Right renal cortex interstitium (tissue), 3 donors: ENCODE measurements around the gene GRIN2D. TPM values are rescaled to one million over a fixed set of nuclear protein-coding genes. Genes with fewer than 3 reads are reported as not detected.

Experiments
- DNase-seq, 3 donors: peaks; one replicate each; pipeline ENCODE4 v3.0.0-alpha.2; 2013; ENCODE audit warnings: low read depth in 3 of 3, low spot score in 2 of 3
- polyA plus RNA-seq, 3 donors: library from polyadenylated mRNA; unstranded; fragments of 120-200 nt; gene quantifications; one replicate each; pipeline ENCODE4 v1.2.1, GENCODE V29; 2013; ENCODE audit not compliant: insufficient read length in 3 of 3

Gene GRIN2D
- under 1 TPM; 0.35 to 0.46 (median 0.38) TPM for polyA plus RNA-seq

DNA sequence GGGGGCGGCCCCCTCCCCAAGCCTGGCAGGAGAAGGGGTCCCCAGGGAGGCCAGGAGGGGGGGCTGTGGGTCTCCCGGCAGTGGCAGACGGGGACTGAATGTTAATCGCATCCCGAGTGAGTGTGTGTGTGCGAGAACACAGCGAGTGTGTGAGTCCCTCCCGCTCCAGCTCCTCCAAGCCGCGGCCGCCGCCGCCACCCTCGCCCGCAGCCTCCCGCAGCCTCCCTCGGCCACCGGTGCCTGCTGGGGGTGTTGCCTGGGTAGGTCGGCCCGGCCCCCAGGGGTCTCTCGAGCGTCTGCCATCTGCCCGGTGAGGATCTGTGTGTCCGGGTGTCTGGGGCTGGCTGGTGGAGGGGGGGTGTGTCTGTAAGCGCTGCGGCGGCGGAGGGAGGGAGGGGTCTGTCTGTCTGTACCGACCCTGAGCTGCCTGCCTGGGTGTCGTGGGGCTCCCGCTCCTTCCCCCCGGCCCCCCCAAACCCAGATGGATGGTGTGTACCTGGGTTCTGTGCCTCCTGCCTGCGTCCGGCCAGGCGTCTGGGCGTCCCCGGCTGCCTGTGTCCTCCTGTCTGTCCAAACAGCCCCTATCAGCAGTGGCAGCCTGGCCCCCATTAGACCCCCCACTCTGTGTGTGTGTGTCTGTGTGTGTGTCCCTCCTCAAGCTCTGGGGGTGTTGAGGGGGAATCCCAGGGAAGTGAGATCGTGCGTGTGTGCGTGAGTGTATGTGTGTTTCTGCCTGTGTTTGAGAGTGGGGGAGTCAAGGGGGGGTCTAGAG lies at the start of gene GRIN2D:
Gene GRIN2D (plus strand): TSS at position 110 of the 772 bp plus-strand sequence. CDS start 4,725 bp downstream, outside the sequence.
- DNase-seq: no peak

DNA sequence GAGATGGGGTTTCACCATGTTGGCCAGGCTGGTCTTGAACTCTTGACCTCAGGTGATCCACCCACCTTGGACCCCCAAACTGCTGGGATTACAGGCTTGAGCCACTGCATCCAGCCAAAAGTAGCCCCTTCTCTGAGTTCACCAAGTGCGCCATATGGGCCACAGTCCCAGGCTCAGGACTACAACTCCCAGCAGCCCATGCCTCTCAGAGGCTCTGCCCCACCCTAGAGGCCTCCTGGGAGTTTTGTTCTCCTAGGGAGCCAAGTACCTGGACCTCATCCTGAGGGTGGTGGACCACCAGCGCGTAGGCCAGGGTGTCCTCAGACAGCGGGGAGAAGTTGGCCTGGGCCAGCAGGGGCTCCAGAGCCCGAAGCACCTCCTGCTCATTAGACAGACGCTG lies 48.6 kb upstream of the GRIN2D start:
- no peak for DNase-seq

DNA sequence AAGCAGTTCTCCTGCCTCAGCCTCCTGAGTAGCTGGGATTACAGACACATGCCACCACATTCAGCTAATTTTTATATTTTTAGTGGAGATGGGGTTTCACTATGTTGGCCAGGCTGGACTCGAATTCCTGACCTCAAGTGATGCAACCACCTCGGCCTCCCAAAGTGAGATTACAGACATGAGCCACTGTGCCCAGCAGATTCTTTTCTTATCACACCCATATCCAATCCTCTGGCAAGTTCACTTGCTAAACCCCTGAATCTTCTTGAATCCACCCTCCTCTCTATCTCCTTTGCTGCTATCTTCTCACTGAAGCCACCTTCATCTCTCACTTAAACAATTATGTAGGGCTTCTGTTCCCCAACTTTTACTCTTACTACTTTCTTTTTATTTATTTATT lies 47.3 kb upstream of the GRIN2D start:
- no peak for DNase-seq

DNA sequence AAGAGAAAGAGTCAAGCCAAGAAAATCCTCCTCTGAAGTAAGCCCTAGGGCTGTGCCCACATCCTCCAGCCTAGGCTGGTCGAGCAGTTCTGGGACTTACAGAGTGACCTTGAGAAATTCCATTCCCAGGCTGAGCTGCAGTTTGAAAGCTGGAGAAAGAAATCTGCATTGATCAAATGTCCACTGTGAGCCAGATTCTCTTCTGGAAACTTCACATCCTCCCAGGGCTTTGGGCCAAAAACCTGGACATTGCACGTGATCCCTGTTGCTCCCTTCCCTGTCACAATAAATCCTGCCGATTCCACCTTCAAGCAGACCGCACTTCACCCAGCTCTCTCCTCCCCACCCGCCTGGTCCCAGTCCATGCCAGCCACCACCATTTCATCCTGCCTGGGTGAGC lies 45.4 kb upstream of the GRIN2D start:
- no peak for DNase-seq

DNA sequence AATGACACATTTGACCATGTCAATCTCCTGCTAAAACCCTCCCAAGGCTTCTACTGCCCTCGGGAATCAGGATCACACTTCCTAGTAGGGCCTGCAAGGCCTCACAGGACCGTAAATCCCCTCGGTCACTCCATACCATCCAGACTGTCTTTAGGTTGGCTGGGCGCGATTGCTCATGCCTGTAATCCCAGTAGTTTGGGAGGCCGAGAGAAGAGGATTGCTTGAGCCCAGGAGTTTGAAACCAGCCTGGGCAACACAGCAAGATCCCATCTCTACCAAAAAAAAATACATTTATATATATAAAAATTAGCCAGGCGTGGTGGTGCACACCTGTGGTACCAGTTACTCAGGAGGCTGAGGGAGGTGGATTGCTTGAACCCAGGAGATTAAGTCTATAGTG lies 44.7 kb upstream of the GRIN2D start:
- no peak for DNase-seq

DNA sequence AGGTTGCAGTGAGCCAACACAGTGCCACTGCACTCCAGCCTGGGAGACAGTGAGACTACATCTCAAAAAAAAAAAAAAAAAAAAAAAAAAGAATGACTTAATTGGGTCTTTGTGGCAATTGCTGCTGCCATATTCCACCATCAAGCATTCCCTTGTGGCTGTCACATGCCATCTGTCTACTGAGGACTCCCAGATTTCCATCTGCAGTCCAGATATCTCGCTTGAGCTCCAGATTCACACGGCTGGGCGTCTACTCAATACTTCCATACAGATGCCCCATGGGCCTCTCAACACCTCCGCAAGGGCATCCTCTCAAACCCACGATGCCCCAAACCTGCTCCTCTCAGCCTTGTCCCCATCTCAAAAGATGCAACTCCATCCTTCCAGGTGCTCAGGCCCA lies 42.6 kb upstream of the GRIN2D start:
- DNase-seq: no peak

DNA sequence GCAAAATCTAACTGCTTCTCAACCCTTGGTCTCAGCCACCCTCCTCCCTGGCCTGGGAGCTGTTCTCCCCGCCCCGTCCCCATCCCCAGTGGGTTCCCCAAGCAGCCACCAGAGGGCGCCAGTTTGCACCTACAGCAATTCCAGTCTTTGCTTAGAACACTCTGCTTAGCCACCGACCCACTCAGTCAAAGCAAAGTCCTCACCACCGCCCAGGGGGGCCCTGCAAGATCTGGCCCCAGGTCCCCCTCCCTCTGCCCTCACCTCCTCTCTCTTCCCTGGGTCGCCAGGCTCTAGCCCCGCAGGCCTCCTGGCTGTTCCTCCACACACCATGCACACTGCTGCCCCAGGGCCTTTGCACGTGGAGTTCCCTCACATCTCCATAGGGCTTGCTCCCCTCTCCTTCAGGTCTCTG lies 42.1 kb upstream of the GRIN2D start:
- DNase-seq: no peak

DNA sequence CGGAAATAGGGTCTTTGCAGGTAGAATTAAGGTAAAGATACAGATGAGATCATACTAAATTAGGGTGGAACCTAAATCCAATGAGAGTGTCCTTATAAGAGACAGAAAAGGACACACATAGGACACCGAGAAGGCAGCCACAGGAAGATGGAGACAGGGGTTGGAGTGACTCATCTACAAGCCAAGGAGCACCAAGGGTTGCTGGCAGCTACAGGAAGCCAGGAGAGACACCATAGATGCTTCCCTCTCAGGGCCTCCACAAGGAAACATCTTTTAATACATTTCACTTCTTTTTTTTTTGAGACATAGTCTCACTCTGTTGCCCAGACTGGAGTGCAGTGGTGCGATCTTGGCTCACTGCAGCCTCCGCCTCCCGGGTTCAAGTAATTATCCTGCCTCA lies 39.8 kb upstream of the GRIN2D start:
- DNase-seq: no peak

DNA sequence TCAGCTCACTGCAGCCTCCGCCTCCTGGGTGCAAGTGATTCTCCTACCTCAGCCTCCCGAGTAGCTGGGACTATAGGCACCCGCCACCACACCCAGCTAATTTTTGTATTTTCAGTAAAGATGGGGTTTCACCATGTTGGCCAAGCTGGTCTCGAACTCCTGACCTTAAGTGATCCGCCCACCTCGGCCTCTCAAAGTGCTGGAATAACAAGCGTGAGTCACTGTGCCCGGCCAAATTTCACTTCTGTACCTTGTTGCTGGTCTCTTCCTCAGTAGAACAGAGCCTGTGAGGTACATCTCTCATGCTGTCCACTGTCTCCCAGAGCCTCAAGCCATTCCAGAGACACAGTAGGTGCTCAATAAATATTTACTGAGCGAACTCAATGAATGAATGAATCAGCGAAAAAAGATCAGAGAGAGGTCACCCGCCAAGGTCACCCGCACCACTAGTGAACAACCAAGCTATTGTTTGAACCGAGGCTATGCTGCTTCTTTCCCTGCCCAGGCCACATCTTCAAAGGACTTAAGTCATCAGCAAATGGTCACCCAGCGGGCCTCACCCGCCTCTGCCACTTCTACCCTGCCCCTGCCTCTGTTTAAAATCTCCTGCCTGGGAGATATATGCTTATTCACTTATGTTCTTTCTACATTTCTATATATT lies 39.0 kb upstream of the GRIN2D start:
- no peak for DNase-seq

DNA sequence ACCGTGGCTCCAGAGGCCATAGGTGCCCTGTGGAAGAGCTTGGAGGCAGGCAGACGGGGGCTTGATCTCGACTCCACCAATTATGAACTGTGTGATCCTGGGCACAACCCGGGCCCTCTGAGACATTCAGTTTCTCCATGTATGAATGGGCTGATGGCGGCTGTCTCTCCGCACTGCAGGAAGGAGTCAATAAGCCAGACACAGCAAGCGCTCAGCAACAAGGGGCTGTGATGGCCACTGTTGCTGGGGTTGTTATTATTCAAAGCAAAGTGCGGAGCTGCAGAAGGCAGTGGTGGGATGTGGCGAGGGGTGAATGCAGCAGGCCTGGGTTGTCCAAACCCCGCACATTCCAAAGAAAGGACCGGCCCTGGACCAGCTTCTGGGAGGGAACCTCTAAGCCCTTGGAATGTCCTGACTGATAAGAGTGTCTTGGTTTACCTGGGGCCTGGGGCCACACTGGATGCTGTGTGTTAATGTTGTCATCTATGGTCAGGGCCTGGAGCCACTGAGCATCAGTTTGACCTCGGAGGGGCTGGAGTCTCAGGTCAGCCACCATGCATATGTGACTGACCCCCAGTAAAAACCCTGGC lies 38.0 kb upstream of the GRIN2D start:
- DNase-seq: no peak

DNA sequence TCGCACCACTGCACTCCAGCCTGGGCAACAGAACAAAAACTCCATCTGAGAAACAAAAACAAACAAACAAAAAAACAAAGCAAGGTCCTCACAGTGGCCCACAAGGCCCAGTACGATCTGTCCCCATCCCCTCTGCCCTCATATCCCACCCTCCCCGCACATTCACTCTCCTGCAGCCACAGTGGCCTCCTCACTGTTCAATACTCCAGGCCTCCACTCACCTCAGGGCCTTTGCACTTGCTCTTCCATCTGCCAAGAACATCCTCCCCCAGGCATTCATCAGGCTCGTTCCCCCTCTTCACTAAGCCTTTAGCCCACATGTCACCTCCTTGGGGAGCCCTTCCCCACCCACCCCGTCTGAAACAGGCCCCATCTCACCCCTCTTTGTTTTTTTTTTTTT lies 34.3 kb upstream of the GRIN2D start:
- no peak for DNase-seq

DNA sequence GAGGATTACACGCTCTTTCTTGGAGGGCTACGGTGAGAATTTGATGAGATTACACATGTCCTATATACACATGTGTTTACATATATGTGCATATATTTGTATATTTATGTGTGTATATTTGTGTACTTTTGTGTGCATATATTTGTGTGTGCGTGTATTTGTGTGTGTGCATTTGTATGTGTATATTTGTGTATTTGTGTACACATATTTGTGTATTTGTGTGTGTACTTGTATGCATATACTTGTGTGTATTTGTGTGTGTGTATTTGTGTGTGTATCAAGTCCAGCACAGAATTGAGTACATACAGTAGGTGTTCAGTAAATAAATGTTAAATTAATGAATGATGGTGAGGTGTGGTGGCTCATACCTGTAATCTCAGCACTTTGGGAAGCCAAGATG lies 31.6 kb upstream of the GRIN2D start:
- no peak for DNase-seq

DNA sequence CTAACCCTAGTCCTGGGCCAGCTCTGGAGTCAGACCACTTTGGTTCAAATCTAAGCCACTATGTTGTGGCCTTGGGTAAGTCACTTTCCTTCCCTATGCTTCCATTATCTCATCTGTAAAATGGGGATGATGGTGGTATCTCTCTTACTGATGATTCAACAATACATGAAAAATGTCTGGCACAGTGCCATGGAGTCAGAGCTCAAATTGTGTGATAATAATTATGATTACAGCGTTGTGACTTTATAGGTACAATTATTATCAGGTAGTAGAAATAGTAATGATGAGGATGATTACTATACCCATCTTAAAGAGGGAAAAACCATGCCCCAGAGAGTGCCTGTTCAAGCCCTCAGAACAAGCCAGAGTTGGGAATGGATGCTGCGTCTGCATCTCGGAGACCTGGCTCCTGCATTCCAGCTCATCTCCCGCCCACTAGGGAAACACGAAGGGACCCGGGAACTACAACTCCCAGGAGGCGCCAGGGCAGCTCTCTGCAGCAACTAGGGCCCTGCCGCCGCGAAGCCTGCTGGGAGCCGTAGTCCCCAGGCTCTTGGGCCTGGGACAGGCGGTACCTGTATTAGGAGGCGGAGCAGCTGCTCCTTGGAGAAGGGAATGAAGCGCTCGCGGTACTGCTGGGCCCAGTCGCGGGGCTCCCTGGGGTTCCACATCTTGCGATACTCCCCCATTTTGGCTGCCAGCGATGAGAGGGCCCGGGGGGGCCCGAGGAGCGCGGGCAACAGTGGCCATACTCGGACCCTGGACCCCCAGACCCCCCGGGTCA lies 30.6 kb upstream of the GRIN2D start:
- DNase-seq: peak; percentile 80 to 90 (median 83)

DNA sequence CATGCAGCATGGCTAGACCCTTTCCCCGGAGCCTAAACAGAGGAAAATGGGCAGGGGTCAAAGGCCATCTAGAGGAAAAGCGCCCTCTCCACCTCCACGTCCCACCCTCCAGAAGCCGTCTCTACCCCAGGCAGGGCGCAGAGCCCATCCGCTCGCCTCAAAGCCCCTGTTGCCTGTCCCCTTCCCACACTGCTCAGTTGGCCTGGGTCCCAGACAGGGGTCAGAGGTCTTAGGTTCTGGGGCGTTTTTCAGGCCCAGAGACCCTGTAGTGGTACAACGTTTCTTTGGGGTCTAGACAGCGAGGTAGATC lies 30.0 kb upstream of the GRIN2D start:
- DNase-seq: no peak

DNA sequence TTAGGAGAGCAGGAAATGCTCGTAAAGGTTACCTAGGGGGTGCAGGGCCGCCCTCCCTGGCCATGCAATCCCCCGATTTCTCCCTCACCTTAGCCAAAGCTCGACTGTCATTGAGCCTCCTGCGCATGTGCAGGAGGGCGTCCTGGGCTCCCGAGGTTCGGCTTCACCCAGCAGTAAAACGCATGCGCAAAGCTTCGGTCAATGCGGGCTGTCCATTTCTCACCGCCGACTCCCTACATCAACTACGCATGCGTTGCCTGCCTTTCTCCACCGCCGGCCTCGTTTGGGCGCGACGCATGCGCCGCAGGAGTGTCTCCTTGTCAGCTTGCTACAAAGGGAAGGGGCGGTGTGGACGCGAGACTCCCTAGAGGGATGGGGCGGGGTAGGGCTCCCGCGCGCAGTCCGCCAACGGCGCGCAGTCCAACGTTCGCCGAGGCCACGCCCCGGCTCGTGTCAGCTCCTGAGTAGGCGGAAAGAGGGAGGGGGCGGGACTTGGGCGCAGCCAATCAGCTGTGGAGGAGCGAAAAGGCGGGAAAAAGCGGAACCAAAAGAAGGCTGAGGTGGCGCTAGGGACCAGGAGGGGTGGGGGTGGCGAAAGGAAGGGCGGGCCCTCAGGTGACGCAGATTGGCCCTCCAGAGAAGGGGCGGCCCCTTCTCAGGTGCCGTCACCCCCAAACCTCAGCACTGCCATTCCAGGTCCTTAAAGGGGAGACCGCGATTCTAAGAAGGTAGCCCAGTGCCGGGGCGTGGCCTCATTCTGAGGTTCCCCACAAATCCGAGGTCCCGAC lies 29.5 kb upstream of the GRIN2D start, which contains the start of the genes SYNGR4 and TMEM143:
Gene SYNGR4 (plus strand): TSS at position 558 of the 788 bp plus-strand sequence. CDS start 1,476 bp downstream, outside the sequence.
Gene TMEM143 (minus strand): TSS at position 131 of the 788 bp plus-strand sequence. CDS start 20 bp downstream, at position 111.
- DNase-seq: peak; percentile 100

DNA sequence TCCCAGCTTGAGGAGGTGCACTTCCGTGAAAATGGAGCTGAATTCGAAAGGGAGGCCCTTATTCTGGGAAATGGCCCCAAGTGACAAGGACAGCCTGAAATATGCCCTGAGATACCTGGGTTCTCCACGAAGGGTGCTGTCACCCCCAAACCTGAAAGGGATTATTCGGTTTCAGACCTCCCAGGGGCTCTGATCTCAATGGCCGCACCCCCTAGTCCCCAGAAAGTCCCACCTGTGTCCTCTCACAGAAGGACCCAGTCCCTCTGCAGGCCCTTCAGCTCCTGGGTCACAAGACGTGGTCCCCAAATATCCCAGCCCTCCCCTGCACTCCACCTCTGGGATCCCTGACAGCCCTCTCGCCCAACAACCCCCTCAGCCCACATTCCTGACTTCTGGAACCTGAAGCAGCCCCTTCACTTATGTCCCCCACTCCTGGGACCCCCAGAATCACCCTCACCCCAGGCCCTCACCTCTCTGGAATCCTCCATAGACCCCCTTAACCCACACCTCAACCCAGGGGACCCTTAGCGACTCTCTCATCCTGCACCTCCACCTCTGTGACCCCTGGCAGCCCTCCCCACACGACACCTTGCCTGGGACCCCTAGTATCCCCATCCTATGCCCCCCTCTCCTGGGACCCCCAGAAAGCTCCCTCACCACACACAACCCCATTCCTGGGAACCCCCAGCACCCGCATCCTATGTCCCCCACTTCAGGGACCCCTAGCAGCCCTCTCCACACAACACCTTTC lies 28.7 kb upstream of the GRIN2D start:
- DNase-seq: no peak

DNA sequence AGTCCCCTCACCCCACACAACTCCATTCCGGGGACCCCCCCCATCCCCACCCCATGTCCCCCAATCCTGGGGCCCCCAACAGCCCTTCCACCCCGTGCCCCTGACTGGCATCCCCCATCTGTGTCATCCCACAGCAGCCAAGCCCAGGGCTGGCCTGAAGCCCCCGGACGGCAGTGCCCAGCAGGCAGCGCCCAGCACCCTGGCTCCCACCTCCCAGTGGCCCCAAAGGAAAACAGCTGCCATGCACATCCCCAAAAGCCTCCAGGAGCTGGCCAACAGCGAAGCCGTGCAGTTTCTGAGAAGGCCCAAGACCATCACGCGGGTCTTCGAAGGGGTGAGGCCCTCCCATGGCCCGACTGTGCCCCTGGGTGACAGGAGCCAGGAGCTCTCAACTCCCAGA lies 27.9 kb upstream of the GRIN2D start:
- no peak for DNase-seq

DNA sequence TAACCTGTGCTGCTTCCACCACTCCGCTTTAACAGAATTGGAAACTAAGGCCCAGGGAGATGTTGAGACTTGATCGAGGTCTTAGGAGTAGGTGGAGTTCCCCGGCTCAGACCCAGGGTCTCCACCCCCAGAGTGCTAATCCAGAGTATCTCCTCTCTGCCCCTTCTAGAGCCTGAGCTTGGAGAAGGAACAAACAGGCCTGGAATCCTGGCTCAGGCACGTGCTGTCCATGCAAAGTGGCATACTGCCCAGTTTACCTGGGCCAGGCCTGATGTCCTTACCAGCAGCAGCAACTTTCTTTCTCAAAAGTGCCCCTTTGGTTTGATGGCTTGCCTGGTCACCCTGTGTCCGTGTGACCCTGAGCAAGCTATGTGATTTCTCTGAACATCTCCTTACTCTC lies 25.6 kb upstream of the GRIN2D start:
- no peak for DNase-seq

DNA sequence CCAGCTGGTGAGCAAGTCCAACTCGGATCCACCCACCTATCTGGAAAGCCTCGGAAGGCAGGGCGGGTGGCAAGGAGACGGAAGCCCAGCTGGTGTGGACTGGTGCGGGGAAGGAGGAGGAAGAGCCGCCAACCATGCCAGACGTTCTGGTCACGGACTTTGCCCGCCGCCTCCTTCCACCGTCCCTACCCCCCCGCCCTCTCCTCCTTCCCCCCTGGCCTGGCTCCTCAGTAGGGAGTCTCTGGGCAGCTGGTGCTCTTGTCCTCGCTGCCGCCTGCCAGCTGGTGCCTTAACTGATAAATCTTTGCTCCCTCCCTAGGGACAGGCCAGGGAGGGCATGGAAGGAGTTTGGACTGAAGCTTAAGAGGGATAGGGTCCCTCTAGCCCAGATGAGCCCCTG lies 24.5 kb upstream of the GRIN2D start:
- DNase-seq: no peak

DNA sequence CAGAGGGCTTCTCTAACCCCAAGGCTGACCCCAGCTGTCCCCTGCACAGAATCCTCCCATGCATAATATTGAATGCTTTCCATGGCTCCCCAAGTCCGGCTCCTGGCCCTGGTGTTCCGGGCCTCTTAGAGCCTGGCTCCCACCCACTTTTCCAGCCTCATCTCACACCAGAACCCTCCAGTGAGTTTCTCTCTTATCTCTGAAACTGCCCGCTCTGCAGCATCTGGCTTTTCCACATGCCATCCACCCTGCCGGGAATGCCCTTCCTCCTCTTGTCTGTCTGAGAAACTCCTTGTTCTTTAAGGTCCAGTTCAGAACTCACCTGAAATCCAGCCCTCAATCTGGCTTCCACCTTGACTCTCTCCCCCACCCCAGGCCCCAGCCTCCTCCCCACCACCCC lies 22.5 kb upstream of the GRIN2D start:
- no peak for DNase-seq
